K562 (cell line): ENCODE data around the gene SLC30A4.

Experiments
- CBX3 ChIP-seq, 2 experiments: IDR thresholded peaks; 1 replicate in 1 of 2; 2 replicates in 1 of 2; pipeline ENCODE4 v1.6.1; 2012; ENCODE audit warnings: inconsistent platforms in 2 of 2, low read length in 2 of 2, borderline replicate concordance in 1 of 2, control low read depth in 1 of 2
- CEBPB ChIP-seq: fragments of 450-650 bp; IDR thresholded peaks from 2 replicates; pipeline ENCODE4 v1.6.1; 2016; ENCODE audit warnings: missing genetic modification characterization, missing compliant biosample characterization
- NR1H2 ChIP-seq: sonication (generic); formaldehyde crosslinking; IDR thresholded peaks from 2 replicates; pipeline ENCODE4 v1.4.0; 2020; ENCODE audit warnings: mild to moderate bottlenecking, missing genetic modification reagents
- NR2C2 ChIP-seq, 2 experiments: fragments of 200-800 bp in 1 of 2; sonication (Bioruptor generic) in 1 of 2; sonication (generic) in 1 of 2; formaldehyde crosslinking in 1 of 2; IDR thresholded peaks; 2 replicates each; pipeline versions ENCODE4 v1.6.1 to v1.8.0; 2016 to 2022; ENCODE audit warnings: mild to moderate bottlenecking in 1 of 2, missing compliant biosample characterization in 1 of 2, missing genetic modification characterization in 1 of 2, missing genetic modification reagents in 1 of 2
- TF ChIP-seq, protein P1 (sequence below): fragments of 250-450 bp; sonication (Bioruptor Pico); IDR thresholded peaks from 2 replicates; pipeline ENCODE4 v1.5.0; 2020; ENCODE audit warnings: mild to moderate bottlenecking, borderline replicate concordance
- TF ChIP-seq, protein P2 (sequence below), 3 experiments: IDR thresholded peaks in 2 of 3; conservative IDR thresholded peaks in 1 of 3; 2 replicates each; pipeline ENCODE4 v1.5.1; 2011 to 2012; ENCODE audit warnings: low read length in 3 of 3, mild to moderate bottlenecking in 3 of 3, control low read depth in 2 of 3, improper control_type of control experiment in 1 of 3, inconsistent platforms in 1 of 3, low read depth in 1 of 3, mixed read lengths in 1 of 3, moderate library complexity in 1 of 3; ENCODE audit not compliant: insufficient read depth in 2 of 3
- TF ChIP-seq, protein P3 (sequence below): sonication (generic); formaldehyde crosslinking; IDR thresholded peaks from 2 replicates; pipeline ENCODE4 v1.4.0; 2020; ENCODE audit warnings: mild to moderate bottlenecking, missing genetic modification reagents

DNA sequence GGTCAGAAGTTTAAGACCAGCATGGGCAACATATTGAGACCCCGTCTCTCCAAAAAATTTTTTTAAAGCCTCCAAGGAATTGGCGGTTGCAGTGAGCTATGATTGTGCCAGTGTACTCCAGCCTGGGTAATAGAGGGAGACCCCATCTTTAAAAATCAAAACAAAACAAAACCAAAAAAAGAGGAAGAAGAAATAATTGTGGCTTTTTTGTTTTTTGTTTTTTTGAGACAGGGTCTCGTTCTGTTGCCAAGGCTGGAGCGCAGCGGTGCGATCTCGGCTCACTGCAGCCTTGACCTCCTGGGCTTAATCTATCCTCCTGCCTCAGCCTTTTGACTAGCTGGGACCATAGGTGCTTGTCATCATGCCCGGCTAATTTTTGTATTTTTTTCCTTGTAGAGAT is 4.5 kb upstream of the SLC30A4 start:
- TF ChIP-seq, protein P1, sequence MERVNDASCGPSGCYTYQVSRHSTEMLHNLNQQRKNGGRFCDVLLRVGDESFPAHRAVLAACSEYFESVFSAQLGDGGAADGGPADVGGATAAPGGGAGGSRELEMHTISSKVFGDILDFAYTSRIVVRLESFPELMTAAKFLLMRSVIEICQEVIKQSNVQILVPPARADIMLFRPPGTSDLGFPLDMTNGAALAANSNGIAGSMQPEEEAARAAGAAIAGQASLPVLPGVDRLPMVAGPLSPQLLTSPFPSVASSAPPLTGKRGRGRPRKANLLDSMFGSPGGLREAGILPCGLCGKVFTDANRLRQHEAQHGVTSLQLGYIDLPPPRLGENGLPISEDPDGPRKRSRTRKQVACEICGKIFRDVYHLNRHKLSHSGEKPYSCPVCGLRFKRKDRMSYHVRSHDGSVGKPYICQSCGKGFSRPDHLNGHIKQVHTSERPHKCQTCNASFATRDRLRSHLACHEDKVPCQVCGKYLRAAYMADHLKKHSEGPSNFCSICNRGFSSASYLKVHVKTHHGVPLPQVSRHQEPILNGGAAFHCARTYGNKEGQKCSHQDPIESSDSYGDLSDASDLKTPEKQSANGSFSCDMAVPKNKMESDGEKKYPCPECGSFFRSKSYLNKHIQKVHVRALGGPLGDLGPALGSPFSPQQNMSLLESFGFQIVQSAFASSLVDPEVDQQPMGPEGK, result no peak
- TF ChIP-seq CBX3 (IDR thresholded peaks at IDR 0.05; ENCODE audit: borderline replicate concordance in 1 of 2, low read length in 2 of 2), result no peak
- TF ChIP-seq, protein P2, sequence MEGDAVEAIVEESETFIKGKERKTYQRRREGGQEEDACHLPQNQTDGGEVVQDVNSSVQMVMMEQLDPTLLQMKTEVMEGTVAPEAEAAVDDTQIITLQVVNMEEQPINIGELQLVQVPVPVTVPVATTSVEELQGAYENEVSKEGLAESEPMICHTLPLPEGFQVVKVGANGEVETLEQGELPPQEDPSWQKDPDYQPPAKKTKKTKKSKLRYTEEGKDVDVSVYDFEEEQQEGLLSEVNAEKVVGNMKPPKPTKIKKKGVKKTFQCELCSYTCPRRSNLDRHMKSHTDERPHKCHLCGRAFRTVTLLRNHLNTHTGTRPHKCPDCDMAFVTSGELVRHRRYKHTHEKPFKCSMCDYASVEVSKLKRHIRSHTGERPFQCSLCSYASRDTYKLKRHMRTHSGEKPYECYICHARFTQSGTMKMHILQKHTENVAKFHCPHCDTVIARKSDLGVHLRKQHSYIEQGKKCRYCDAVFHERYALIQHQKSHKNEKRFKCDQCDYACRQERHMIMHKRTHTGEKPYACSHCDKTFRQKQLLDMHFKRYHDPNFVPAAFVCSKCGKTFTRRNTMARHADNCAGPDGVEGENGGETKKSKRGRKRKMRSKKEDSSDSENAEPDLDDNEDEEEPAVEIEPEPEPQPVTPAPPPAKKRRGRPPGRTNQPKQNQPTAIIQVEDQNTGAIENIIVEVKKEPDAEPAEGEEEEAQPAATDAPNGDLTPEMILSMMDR (IDR thresholded peaks at IDR 0.05 in 2 of 3, conservative IDR thresholded peaks at IDR 0.05 in 1 of 3; ENCODE audit: insufficient read depth in 2 of 3, low read depth in 1 of 3, low read length in 3 of 3), result no peak
- TF ChIP-seq NR1H2 (CRISPR knock-in tag), result no peak
- TF ChIP-seq, protein P3, sequence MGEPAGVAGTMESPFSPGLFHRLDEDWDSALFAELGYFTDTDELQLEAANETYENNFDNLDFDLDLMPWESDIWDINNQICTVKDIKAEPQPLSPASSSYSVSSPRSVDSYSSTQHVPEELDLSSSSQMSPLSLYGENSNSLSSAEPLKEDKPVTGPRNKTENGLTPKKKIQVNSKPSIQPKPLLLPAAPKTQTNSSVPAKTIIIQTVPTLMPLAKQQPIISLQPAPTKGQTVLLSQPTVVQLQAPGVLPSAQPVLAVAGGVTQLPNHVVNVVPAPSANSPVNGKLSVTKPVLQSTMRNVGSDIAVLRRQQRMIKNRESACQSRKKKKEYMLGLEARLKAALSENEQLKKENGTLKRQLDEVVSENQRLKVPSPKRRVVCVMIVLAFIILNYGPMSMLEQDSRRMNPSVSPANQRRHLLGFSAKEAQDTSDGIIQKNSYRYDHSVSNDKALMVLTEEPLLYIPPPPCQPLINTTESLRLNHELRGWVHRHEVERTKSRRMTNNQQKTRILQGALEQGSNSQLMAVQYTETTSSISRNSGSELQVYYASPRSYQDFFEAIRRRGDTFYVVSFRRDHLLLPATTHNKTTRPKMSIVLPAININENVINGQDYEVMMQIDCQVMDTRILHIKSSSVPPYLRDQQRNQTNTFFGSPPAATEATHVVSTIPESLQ (CRISPR knock-in tag), result no peak
- TF ChIP-seq CEBPB (tag), result no peak
- no peak for TF ChIP-seq NR2C2 (CRISPR knock-in tag; IDR thresholded peaks at IDR 0.05)
- no peak for TF ChIP-seq NR2C2 (tag; IDR thresholded peaks at IDR 0.05)
